HepG2 (cell line): ENCODE data around the gene CLDN19. TPM values are rescaled to one million over a fixed set of nuclear protein-coding genes. Genes with fewer than 3 reads are reported as not detected.
A peak's percentile ranks its signal among the peaks of the same experiment; 100 is the strongest.

Experiments used
- BCLAF1 ChIP-seq: fragments of 450-650 bp; IDR thresholded peaks from 2 replicates; pipeline ENCODE4 v1.6.1; 2017; ENCODE audit warnings: mild to moderate bottlenecking
- ETV5 ChIP-seq: IDR thresholded peaks from 2 replicates; pipeline ENCODE4 v1.6.1; 2018; ENCODE audit warnings: missing biosample characterization, missing genetic modification reagents, inconsistent platforms, borderline replicate concordance
- HDAC6 ChIP-seq: fragments of 200-600 bp; sonication (generic); IDR thresholded peaks from 2 replicates; pipeline ENCODE4 v1.7.0; 2017; ENCODE audit warnings: mild to moderate bottlenecking, antibody characterized with exemption, low read length, low read depth
- HMGA1 ChIP-seq: sonication (generic); formaldehyde crosslinking; conservative IDR thresholded peaks from 2 replicates; pipeline ENCODE4 v1.4.0; 2020; ENCODE audit warnings: missing genetic modification reagents
- HOMEZ ChIP-seq: IDR thresholded peaks from 2 replicates; pipeline ENCODE4 v1.6.1; 2016; ENCODE audit warnings: low read depth
- ISX ChIP-seq: sonication (generic); formaldehyde crosslinking; conservative IDR thresholded peaks from 2 replicates; pipeline ENCODE4 v1.5.0; 2020; ENCODE audit warnings: missing genetic modification reagents
- KDM3A ChIP-seq: IDR thresholded peaks from 2 replicates; pipeline ENCODE4 v1.6.1; 2018; ENCODE audit warnings: low read depth, missing compliant biosample characterization
- LRRFIP1 ChIP-seq: sonication (generic); formaldehyde crosslinking; conservative IDR thresholded peaks from 2 replicates; pipeline ENCODE4 v1.4.0; 2020; ENCODE audit warnings: missing genetic modification reagents
- NR2C2 ChIP-seq: sonication (generic); formaldehyde crosslinking; IDR thresholded peaks from 2 replicates; pipeline ENCODE4 v1.4.0; 2020; ENCODE audit warnings: missing genetic modification reagents, mild to moderate bottlenecking, moderate library complexity, borderline replicate concordance
- TCF7 ChIP-seq: sonication (generic); IDR thresholded peaks from 2 replicates; pipeline ENCODE4 v1.6.1; 2016; ENCODE audit warnings: antibody characterized with exemption, low read depth
- YEATS2 ChIP-seq: sonication (generic); formaldehyde crosslinking; IDR thresholded peaks from 2 replicates; pipeline ENCODE4 v1.4.0; 2020; ENCODE audit warnings: missing genetic modification reagents, borderline replicate concordance
- ZBTB21 ChIP-seq: sonication (generic); formaldehyde crosslinking; IDR thresholded peaks from 2 replicates; pipeline ENCODE4 v1.4.0; 2020; ENCODE audit warnings: missing genetic modification reagents
- ZBTB7A ChIP-seq: sonication (generic); formaldehyde crosslinking; IDR thresholded peaks from 2 replicates; pipeline ENCODE4 v1.8.0; 2022; ENCODE audit warnings: mild to moderate bottlenecking, missing genetic modification reagents
- ZNF275 ChIP-seq: sonication (generic); formaldehyde crosslinking; IDR thresholded peaks from 2 replicates; pipeline ENCODE4 v1.8.0; 2022; ENCODE audit warnings: missing genetic modification reagents, mild to moderate bottlenecking, inconsistent platforms, borderline replicate concordance
- ZNF382 ChIP-seq: sonication (generic); formaldehyde crosslinking; IDR thresholded peaks from 2 replicates; pipeline ENCODE4 v1.5.0; 2020; ENCODE audit warnings: missing genetic modification reagents, mild to moderate bottlenecking, borderline replicate concordance
- ZNF496 ChIP-seq: sonication (generic); formaldehyde crosslinking; IDR thresholded peaks from 2 replicates; pipeline ENCODE4 v1.8.1; 2023; ENCODE audit warnings: mild to moderate bottlenecking, moderate library complexity, missing genetic modification reagents; ENCODE audit not compliant: insufficient replicate concordance
- ZNF513 ChIP-seq: sonication (generic); formaldehyde crosslinking; conservative IDR thresholded peaks from 2 replicates; pipeline ENCODE4 v1.5.0; 2020; ENCODE audit warnings: missing genetic modification reagents
- ZNF543 ChIP-seq: sonication (generic); formaldehyde crosslinking; IDR thresholded peaks from 2 replicates; pipeline ENCODE4 v1.4.0; 2020; ENCODE audit warnings: mild to moderate bottlenecking, missing genetic modification reagents
- ZNF570 ChIP-seq: sonication (generic); formaldehyde crosslinking; IDR thresholded peaks from 2 replicates; pipeline ENCODE4 v1.4.0; 2020; ENCODE audit warnings: mild to moderate bottlenecking, missing genetic modification reagents, borderline replicate concordance
- polyA plus RNA-seq, 8 experiments: library from polyadenylated mRNA; depleted of rRNA in 3 of 8; stranded (reverse) in 7 of 8; unstranded in 1 of 8; fragments of >200 nt; fragmentation: Illumina TruSeq in 4 of 8; extraction: Trizol in 4 of 8; gene quantifications; 2 replicates each; pipeline versions ENCODE4 v1.2.1 to v1.2.3, GENCODE V29; 2011 to 2016; ENCODE audit warnings: low read depth in 4 of 8, missing spikeins in 1 of 8, mixed read lengths in 1 of 8; ENCODE audit not compliant: insufficient read depth in 1 of 8
- total RNA-seq, 5 experiments: library from RNA; depleted of rRNA; stranded (reverse); fragments of >200 nt; fragmentation: Illumina TruSeq; extraction: Trizol; gene quantifications; 2 replicates each; pipeline ENCODE4 v1.2.3, GENCODE V29; 2016; ENCODE audit warnings: low read depth in 1 of 5

Gene CLDN19
- total and polyA plus RNA-seq, 2 of the 13 experiments (the other 11 are each of a cell fraction or from before 2014, with no cell fraction given): 5.0 to 7.6 TPM

GRCh38 chr1:42739753-42740700 lies at the start of gene CLDN19 (continued):
- no peak for TF ChIP-seq ISX (CRISPR knock-in tag)
- TF ChIP-seq LRRFIP1 (CRISPR knock-in tag): no peak
- TF ChIP-seq HMGA1: no peak
- TF ChIP-seq ZNF382: no peak
- TF ChIP-seq NR2C2 (CRISPR knock-in tag): peak; percentile 49; the same call in 1 of the 2 replicates
- TF ChIP-seq HOMEZ (CRISPR knock-in tag): no peak
- TF ChIP-seq ZNF275: no peak
- TF ChIP-seq ETV5 (CRISPR knock-in tag): no peak
- no peak for TF ChIP-seq ZNF570 (CRISPR knock-in tag)
- TF ChIP-seq ZNF543: no peak
- no peak for TF ChIP-seq HDAC6
- TF ChIP-seq KDM3A (CRISPR knock-in tag): 0 out of 2 replicates have a peak, but pooled peaks have one; percentile 14
- TF ChIP-seq TCF7: no peak
- TF ChIP-seq YEATS2 (CRISPR knock-in tag): no peak
- TF ChIP-seq ZBTB21 (CRISPR knock-in tag): no peak
- TF ChIP-seq ZNF496 (CRISPR knock-in tag): no peak
- TF ChIP-seq BCLAF1: no peak
- peak; percentile 72; the same call in 1 of the 2 replicates for TF ChIP-seq ZBTB7A (CRISPR knock-in tag)
- no peak for TF ChIP-seq ZNF513 (CRISPR knock-in tag)
